ENCODE results near the gene PDCD4.

PDCD4 gene

DNA sequence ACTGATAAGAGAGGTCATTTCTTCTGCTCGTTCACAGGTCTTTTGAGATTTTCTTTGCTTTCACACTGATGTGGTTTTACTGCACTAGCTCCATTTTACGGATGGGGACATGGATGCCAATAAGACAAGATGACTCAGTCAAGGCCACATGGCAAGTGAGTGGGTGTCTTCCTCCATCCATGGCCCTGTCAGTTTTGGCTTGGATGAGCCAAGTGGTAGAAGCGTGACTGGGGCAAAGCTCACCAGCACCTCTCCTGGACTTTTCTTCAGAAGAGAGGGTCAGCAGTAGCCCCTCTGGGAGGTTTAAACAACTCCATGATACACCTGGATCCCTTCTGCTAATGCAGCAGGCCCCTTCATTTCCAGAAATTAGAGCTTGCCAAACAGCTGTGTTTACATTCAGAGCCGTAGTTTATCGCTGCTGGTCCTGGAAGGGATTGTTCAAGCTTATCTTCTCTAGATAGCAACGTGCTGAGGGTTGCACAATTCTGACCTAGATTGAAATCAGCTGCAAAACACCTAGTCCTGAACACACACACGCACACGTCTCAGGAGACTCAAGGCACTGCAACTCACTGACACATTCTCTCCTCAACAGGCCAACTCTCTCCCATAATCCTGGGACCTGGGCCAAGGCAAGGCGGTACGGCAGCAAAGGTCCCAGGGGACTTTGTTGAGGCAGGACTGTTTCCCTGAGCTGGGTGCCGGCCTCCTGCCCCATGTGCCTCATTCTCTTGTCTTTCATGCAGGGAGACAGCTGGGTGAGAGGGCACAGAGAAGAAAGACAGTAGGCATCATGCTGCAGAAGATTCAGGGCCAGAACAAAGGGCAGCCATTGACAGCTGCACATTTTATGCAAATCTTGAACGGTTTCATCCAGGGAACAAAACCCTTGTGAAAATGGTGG, 14.2 kb upstream of the PDCD4 start:
- peak; percentile 35 for DNase-seq
- no peak overlapping the region for H3K14ac ChIP-seq (ENCODE audit: low read length in 2 of 2)
- H2AFZ ChIP-seq (ENCODE audit: low read depth, low read length): no peak overlapping the region
- no peak overlapping the region for H2BK5ac ChIP-seq (ENCODE audit: low read depth, low read length, poor library complexity, severe bottlenecking)
- H3K27me3 ChIP-seq (ENCODE audit: control insufficient read depth in 1 of 2, insufficient read depth in 1 of 2, low read length in 2 of 2): no peaks in the 10 kb centered on the region
- H3K27ac ChIP-seq (ENCODE audit: low read length, poor library complexity, severe bottlenecking): no peak overlapping the region
- peaks cover under 1% of the 10 kb centered on the region for H3K4me1 ChIP-seq (ENCODE audit: control insufficient read depth, insufficient read depth, low read depth, low read length)
- H4K91ac ChIP-seq (ENCODE audit: low read length): peak overlapping the region; percentile 44
- no peaks in the 10 kb centered on the region for H3K36me3 ChIP-seq (ENCODE audit: control insufficient read depth in 1 of 2, insufficient read depth in 2 of 2, low read depth in 1 of 2, low read length in 2 of 2)
- no peak overlapping the region for H2AK5ac ChIP-seq (ENCODE audit: low read length, severe bottlenecking)
- H3K79me1 ChIP-seq (replicated peaks; ENCODE audit: low read length, poor library complexity, severe bottlenecking): no peaks in the 10 kb centered on the region
- H4K8ac ChIP-seq (ENCODE audit: low read length): peak overlapping the region; percentile 22
- H3K4me2 ChIP-seq (ENCODE audit: low read length, poor library complexity, severe bottlenecking): no peak overlapping the region
- no peak overlapping the region for H3K4me3 ChIP-seq (ENCODE audit: insufficient read depth in 1 of 2, low read depth in 1 of 2, low read length in 2 of 2)
- no peak overlapping the region for H2BK120ac ChIP-seq (ENCODE audit: low read depth, low read length)
- WGBS: 49% methylated on average over 12 of the region's 12 CpGs
- H3K4ac ChIP-seq (ENCODE audit: low read depth in 1 of 2, low read length in 2 of 2): peak overlapping the region in 1 of 2 experiments; percentile 66
- H2BK15ac ChIP-seq (ENCODE audit: low read depth, poor library complexity, severe bottlenecking): no peak overlapping the region
- H3K18ac ChIP-seq (ENCODE audit: low read depth in 1 of 2, low read length in 2 of 2): peak overlapping the region in 1 of 2 experiments; percentile 58
- no peak overlapping the region for H2BK12ac ChIP-seq (ENCODE audit: low read length in 2 of 2)
- peak overlapping the region in 1 of 2 experiments; percentile 63 for H3K23ac ChIP-seq (ENCODE audit: low read length in 2 of 2)
- H3K9me3 ChIP-seq (ENCODE audit: control insufficient read depth, low read length): no peaks in the 10 kb centered on the region
- H3K9ac ChIP-seq (ENCODE audit: low read length): no peak overlapping the region

GRCh38 chr10:110858297-110858934, 13.3 kb upstream of the PDCD4 start:
- Histone ChIP-seq H2BK5ac (ENCODE audit: low read depth, low read length, poor library complexity, severe bottlenecking) (no peak overlapping the region), H3K14ac (ENCODE audit: low read length in 2 of 2) (no peak overlapping the region), H4K91ac (ENCODE audit: low read length) (no peak overlapping the region), H4K8ac (ENCODE audit: low read length) (no peak overlapping the region), H3K27me3 (ENCODE audit: control insufficient read depth in 1 of 2, insufficient read depth in 1 of 2, low read length in 2 of 2) (no peaks in the 10 kb centered on the region), H2BK12ac (ENCODE audit: low read length in 2 of 2) (no peak overlapping the region), H3K4me2 (ENCODE audit: low read length, poor library complexity, severe bottlenecking) (no peak overlapping the region), H3K36me3 (ENCODE audit: control insufficient read depth in 1 of 2, insufficient read depth in 2 of 2, low read depth in 1 of 2, low read length in 2 of 2) (no peaks in the 10 kb centered on the region), H3K18ac (ENCODE audit: low read depth in 1 of 2, low read length in 2 of 2) (no peak overlapping the region), H3K23ac (ENCODE audit: low read length in 2 of 2) (no peak overlapping the region), H3K79me1 (replicated peaks; ENCODE audit: low read length, poor library complexity, severe bottlenecking) (no peaks in the 10 kb centered on the region), H2AFZ (ENCODE audit: low read depth, low read length) (no peak overlapping the region), H3K4me1 (ENCODE audit: control insufficient read depth, insufficient read depth, low read depth, low read length) (no peaks in the 10 kb centered on the region), H3K4ac (ENCODE audit: low read depth in 1 of 2, low read length in 2 of 2) (no peak overlapping the region), H3K27ac (ENCODE audit: low read length, poor library complexity, severe bottlenecking) (no peak overlapping the region), H3K9me3 (ENCODE audit: control insufficient read depth, low read length) (no peaks in the 10 kb centered on the region), H2AK5ac (ENCODE audit: low read length, severe bottlenecking) (no peak overlapping the region), H3K9ac (ENCODE audit: low read length) (no peak overlapping the region), H2BK120ac (ENCODE audit: low read depth, low read length) (no peak overlapping the region), H2BK15ac (ENCODE audit: low read depth, poor library complexity, severe bottlenecking) (no peak overlapping the region), H3K4me3 (ENCODE audit: insufficient read depth in 1 of 2, low read depth in 1 of 2, low read length in 2 of 2) (no peak overlapping the region)
- DNase-seq: no peak
- WGBS: 80% methylated on average over 1 of the region's 1 CpG

DNA sequence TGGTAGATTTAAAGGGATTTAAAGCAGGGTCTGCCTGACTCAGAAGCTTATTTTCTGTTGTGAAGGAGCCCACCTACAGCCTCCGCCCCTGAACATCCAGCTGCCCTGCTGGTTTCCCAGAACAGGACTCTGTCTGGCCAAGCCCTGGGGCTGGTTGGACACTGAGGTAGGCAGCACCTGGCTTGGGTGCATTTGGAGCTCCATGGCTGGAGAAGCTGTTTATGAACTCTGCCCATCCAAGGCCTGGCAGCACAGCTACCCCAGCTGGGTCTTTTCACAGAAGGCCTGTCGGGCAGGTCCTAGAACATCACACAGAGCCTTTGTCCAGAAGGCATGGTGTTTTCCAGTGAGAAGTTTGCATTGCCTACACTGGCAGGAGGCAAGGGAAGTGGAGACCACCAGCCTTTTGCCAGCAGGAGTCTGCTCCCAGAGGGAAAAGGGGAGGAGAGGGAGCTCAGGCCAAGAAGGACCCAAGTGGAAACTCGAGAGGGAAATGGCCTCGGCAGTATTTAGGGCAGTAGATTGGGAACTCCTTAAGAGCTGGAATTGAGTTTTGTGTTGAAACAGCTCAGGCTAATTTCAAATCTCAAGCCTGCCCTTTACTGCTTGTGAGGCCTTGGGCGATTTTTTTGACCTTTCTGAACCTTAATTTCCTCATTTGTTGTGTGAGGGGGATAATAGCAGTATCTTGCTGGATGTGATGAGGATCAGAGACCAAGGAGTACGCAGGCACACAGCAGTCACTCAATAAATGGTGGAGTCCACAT, 12.3 kb upstream of the PDCD4 start:
- Histone ChIP-seq H4K91ac (ENCODE audit: low read length) (peak overlapping the region; percentile 62), H3K23ac (ENCODE audit: low read length in 2 of 2) (no peak overlapping the region), H2AK5ac (ENCODE audit: low read length, severe bottlenecking) (no peak overlapping the region), H2BK15ac (ENCODE audit: low read depth, poor library complexity, severe bottlenecking) (no peak overlapping the region), H3K18ac (ENCODE audit: low read depth in 1 of 2, low read length in 2 of 2) (peak overlapping the region in 1 of 2 experiments; percentile 10), H3K79me1 (replicated peaks; ENCODE audit: low read length, poor library complexity, severe bottlenecking) (no peaks in the 10 kb centered on the region), H3K4ac (ENCODE audit: low read depth in 1 of 2, low read length in 2 of 2) (no peak overlapping the region), H3K4me1 (ENCODE audit: control insufficient read depth, insufficient read depth, low read depth, low read length) (no peaks in the 10 kb centered on the region), H2BK5ac (ENCODE audit: low read depth, low read length, poor library complexity, severe bottlenecking) (no peak overlapping the region), H3K4me2 (ENCODE audit: low read length, poor library complexity, severe bottlenecking) (no peak overlapping the region), H4K8ac (ENCODE audit: low read length) (no peak overlapping the region), H3K27ac (ENCODE audit: low read length, poor library complexity, severe bottlenecking) (no peak overlapping the region), H2BK120ac (ENCODE audit: low read depth, low read length) (peak overlapping the region; percentile 9), H3K4me3 (ENCODE audit: insufficient read depth in 1 of 2, low read depth in 1 of 2, low read length in 2 of 2) (no peak overlapping the region), H3K27me3 (ENCODE audit: control insufficient read depth in 1 of 2, insufficient read depth in 1 of 2, low read length in 2 of 2) (no peaks in the 10 kb centered on the region), H2BK12ac (ENCODE audit: low read length in 2 of 2) (peak overlapping the region in 1 of 2 experiments; percentile 81), H3K36me3 (ENCODE audit: control insufficient read depth in 1 of 2, insufficient read depth in 2 of 2, low read depth in 1 of 2, low read length in 2 of 2) (no peaks in the 10 kb centered on the region), H2AFZ (ENCODE audit: low read depth, low read length) (no peak overlapping the region), H3K9ac (ENCODE audit: low read length) (peak overlapping the region; percentile 70), H3K14ac (ENCODE audit: low read length in 2 of 2) (no peak overlapping the region), H3K9me3 (ENCODE audit: control insufficient read depth, low read length) (no peaks in the 10 kb centered on the region)
- DNase-seq: no peak
- WGBS: 87% methylated on average over 6 of the region's 6 CpGs

GRCh38 chr10:110859973-110860376, 11.8 kb upstream of the PDCD4 start:
- H3K4me3 ChIP-seq (ENCODE audit: insufficient read depth in 1 of 2, low read depth in 1 of 2, low read length in 2 of 2): no peak overlapping the region
- H2BK5ac ChIP-seq (ENCODE audit: low read depth, low read length, poor library complexity, severe bottlenecking): no peak overlapping the region
- H2BK15ac ChIP-seq (ENCODE audit: low read depth, poor library complexity, severe bottlenecking): no peak overlapping the region
- H3K79me1 ChIP-seq (replicated peaks; ENCODE audit: low read length, poor library complexity, severe bottlenecking): no peaks in the 10 kb centered on the region
- H4K91ac ChIP-seq (ENCODE audit: low read length): no peak overlapping the region
- peak; percentile 63 for DNase-seq
- H2BK120ac ChIP-seq (ENCODE audit: low read depth, low read length): peak overlapping the region; percentile 9
- no peak overlapping the region for H3K4ac ChIP-seq (ENCODE audit: low read depth in 1 of 2, low read length in 2 of 2)
- no peaks in the 10 kb centered on the region for H3K27me3 ChIP-seq (ENCODE audit: control insufficient read depth in 1 of 2, insufficient read depth in 1 of 2, low read length in 2 of 2)
- no peaks in the 10 kb centered on the region for H3K9me3 ChIP-seq (ENCODE audit: control insufficient read depth, low read length)
- no peak overlapping the region for H3K23ac ChIP-seq (ENCODE audit: low read length in 2 of 2)
- no peaks in the 10 kb centered on the region for H3K4me1 ChIP-seq (ENCODE audit: control insufficient read depth, insufficient read depth, low read depth, low read length)
- H2BK12ac ChIP-seq (ENCODE audit: low read length in 2 of 2): no peak overlapping the region
- WGBS: 3% methylated on average over 1 of the region's 1 CpG
- no peak overlapping the region for H3K27ac ChIP-seq (ENCODE audit: low read length, poor library complexity, severe bottlenecking)
- no peak overlapping the region for H2AFZ ChIP-seq (ENCODE audit: low read depth, low read length)
- no peak overlapping the region for H2AK5ac ChIP-seq (ENCODE audit: low read length, severe bottlenecking)
- no peak overlapping the region for H3K14ac ChIP-seq (ENCODE audit: low read length in 2 of 2)
- peak overlapping the region; percentile 70 for H3K9ac ChIP-seq (ENCODE audit: low read length)
- no peak overlapping the region for H3K4me2 ChIP-seq (ENCODE audit: low read length, poor library complexity, severe bottlenecking)
- H4K8ac ChIP-seq (ENCODE audit: low read length): no peak overlapping the region
- no peaks in the 10 kb centered on the region for H3K36me3 ChIP-seq (ENCODE audit: control insufficient read depth in 1 of 2, insufficient read depth in 2 of 2, low read depth in 1 of 2, low read length in 2 of 2)
- H3K18ac ChIP-seq (ENCODE audit: low read depth in 1 of 2, low read length in 2 of 2): peak overlapping the region in 1 of 2 experiments; percentile 10

Data from mesenchymal stem cell (in vitro differentiated cells and primary cell).